Epidermal melanocyte (primary cell): Measurements from ENCODE around the gene TBC1D14.
"Not testable (repeated sequence)": the region's sequence is repeated elsewhere in the genome, so short reads cannot be mapped to it uniquely, and the experiment has no call there.

ENCODE experiments used
- DNase-seq: peaks from one replicate; pipeline ENCODE4 v3.0.0; 2011; ENCODE audit warnings: low spot score; ENCODE audit not compliant: insufficient read length

Gene TBC1D14

GRCh38 chr4:7059662-7060061, 150.0 kb downstream of the TBC1D14 start:
- no peak for DNase-seq

GRCh38 chr4:7060346-7061150, 150.9 kb downstream of the TBC1D14 start:
- DNase-seq = no peak

- DNase-seq = no peak
Observed at GRCh38 chr4:7061815-7062214, 152.2 kb downstream of the TBC1D14 start.

GRCh38 chr4:7062816-7063215, 153.2 kb downstream of the TBC1D14 start:
- no peak for DNase-seq

- no peak for DNase-seq
Observed at GRCh38 chr4:7063362-7063761, 153.7 kb downstream of the TBC1D14 start.

GRCh38 chr4:7066006-7066405, 156.4 kb downstream of the TBC1D14 start:
- DNase-seq = no peak

GRCh38 chr4:7066493-7066892, 156.9 kb downstream of the TBC1D14 start:
- DNase-seq = no peak

- no peak for DNase-seq
Observed at GRCh38 chr4:7067126-7067451, 157.5 kb downstream of the TBC1D14 start.

- DNase-seq = peak; percentile 97
Observed at GRCh38 chr4:7067452-7068278, 158.0 kb downstream of the TBC1D14 start, which contains the start of gene GRPEL1. TSS of gene GRPEL1 (minus strand) at chr4:7068064. CDS start at chr4:7068032, 32 bp downstream.

- no peak for DNase-seq
Observed at GRCh38 chr4:7068279-7068842, 158.7 kb downstream of the TBC1D14 start.

GRCh38 chr4:7068883-7069282, 159.3 kb downstream of the TBC1D14 start:
- no peak for DNase-seq

GRCh38 chr4:7070729-7071511, 161.3 kb downstream of the TBC1D14 start:
- DNase-seq = peak; percentile 41

GRCh38 chr4:7073059-7073458, 163.4 kb downstream of the TBC1D14 start:
- DNase-seq = no peak

GRCh38 chr4:7073526-7074390, 164.1 kb downstream of the TBC1D14 start:
- DNase-seq = no peak

GRCh38 chr4:7074426-7074825, 164.8 kb downstream of the TBC1D14 start:
- DNase-seq = no peak

- DNase-seq = no peak
Observed at GRCh38 chr4:7075962-7076695, 166.5 kb downstream of the TBC1D14 start.

- DNase-seq = no peak
Observed at GRCh38 chr4:7076696-7077082, 167.1 kb downstream of the TBC1D14 start.

GRCh38 chr4:7077371-7077770, 167.7 kb downstream of the TBC1D14 start:
- DNase-seq = no peak

GRCh38 chr4:7078025-7078424, 168.4 kb downstream of the TBC1D14 start:
- DNase-seq = no peak

GRCh38 chr4:7079483-7079882, 169.9 kb downstream of the TBC1D14 start:
- DNase-seq = not testable (repeated sequence)
